Vagina (tissue), 2 donors: ENCODE measurements around the gene LTO1. TPM values are rescaled to one million over a fixed set of nuclear protein-coding genes. Genes with fewer than 3 reads are reported as not detected.
A peak's percentile ranks its signal among the peaks of the same experiment; 100 is the strongest.

ENCODE experiments used
- DNase-seq, 2 donors: peaks; one replicate each; pipeline ENCODE4 v3.0.0-alpha.2; 2017; ENCODE audit errors: extremely low spot score in 2 of 2
- H3K27ac ChIP-seq: fragments of 200-600 bp; sonication (generic); one replicate; pipeline ENCODE4 v1.5.1; 2019
- H3K27me3 ChIP-seq: fragments of 200-600 bp; sonication (generic); one replicate; pipeline ENCODE4 v1.5.1; 2019
- H3K36me3 ChIP-seq, 2 donors: fragments of 200-600 bp; sonication (generic); one replicate each; pipeline ENCODE4 v1.5.1; 2017 to 2019
- H3K4me1 ChIP-seq: fragments of 200-600 bp; sonication (generic); one replicate; pipeline ENCODE4 v1.5.1; 2019
- H3K4me3 ChIP-seq, 2 donors: fragments of 200-600 bp; sonication (generic); 1 replicate in 1 of 2; 2 replicates in 1 of 2; pipeline ENCODE4 v1.5.1; 2016 to 2019
- H3K9me3 ChIP-seq: fragments of 200-600 bp; sonication (generic); one replicate; pipeline ENCODE4 v1.5.1; 2019
- CTCF ChIP-seq, 3 experiments: fragments of 450-650 bp in 2 of 3; fragments of 200-600 bp in 1 of 3; sonication (generic) in 1 of 3; IDR thresholded peaks; one replicate each; pipeline ENCODE4 v1.5.1; 2017 to 2019; ENCODE audit warnings: antibody characterized with exemption in 3 of 3, mild to moderate bottlenecking in 2 of 3, moderate library complexity in 2 of 3
- POLR2A ChIP-seq, 2 donors: fragments of 450-650 bp; IDR thresholded peaks; one replicate each; pipeline ENCODE4 v1.6.1; 2017; ENCODE audit warnings: antibody characterized with exemption in 2 of 2, mild to moderate bottlenecking in 2 of 2, moderate library complexity in 2 of 2
- POLR2AphosphoS5 ChIP-seq, 2 donors: sonication (generic); formaldehyde crosslinking; IDR thresholded peaks; one replicate each; pipeline ENCODE4 v1.9.0; 2017; ENCODE audit warnings: antibody characterized with exemption in 2 of 2, mild to moderate bottlenecking in 2 of 2, low read depth in 1 of 2; ENCODE audit not compliant: insufficient read depth in 1 of 2
- intact Hi-C: fragments of 100-400 bp; cut with DNase I; formaldehyde crosslinking; loops from one replicate; pipeline ENCODE4 v1.15.1; 2023
- total RNA-seq: library from RNA; depleted of rRNA; stranded (reverse); fragments of >200 nt; gene quantifications from one replicate; pipeline ENCODE4 v1.2.3, GENCODE V29; 2016

Gene LTO1
- 15.7 TPM for total RNA-seq

DNA sequence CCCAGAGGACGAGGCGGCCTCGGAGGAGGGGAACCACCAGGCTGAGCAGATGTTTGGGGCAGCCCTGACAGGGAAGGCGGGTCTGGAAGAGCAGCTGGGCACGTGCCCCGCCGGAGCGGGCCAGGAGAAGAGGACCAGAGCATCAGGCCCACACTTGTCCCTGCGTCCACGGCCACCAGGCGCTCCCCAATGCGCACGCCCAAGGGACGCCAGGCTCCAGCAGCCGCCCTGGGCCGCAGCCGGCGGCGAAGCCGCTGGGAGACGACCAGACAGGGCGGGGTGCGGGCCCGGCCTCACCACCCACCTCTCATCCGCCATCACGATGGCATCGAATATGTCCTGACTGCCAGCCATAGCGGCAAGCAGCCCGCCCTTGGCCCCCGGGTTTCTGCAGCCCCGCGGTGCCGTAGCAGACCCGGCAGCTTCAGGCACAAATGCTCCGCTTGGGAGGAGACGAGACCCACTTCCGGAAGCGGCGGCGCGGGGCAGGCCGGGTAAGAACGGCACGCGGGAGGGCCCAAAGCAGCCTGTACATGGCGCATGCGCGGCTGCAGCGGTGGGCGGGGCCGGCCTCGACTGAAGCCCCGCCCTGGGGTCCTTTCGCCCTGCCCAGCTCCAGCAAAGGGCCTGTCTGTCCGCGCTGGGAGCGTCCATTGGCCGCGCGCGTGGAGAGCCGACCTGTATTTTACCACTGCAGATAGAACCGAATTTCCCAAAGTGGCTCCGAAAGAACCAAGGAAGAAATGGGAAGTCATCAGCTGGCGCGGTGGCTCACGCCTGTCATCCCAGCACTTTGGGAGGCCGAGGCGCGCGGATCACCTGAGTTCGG, at the start of gene LTO1:
Gene LTO1 (minus strand): TSS at position 468 of the 829 bp plus-strand sequence. CDS start 114 bp downstream, at position 354.
- DNase-seq, result peak in 1 of 2 donors; percentile 90
- H3K27ac ChIP-seq, result peak within 1 kb of the TSS; percentile 49
- TF ChIP-seq CTCF (IDR thresholded peaks at IDR 0.05) (no peak), POLR2AphosphoS5 (IDR thresholded peaks at IDR 0.05; ENCODE audit: insufficient read depth in 1 of 2, low read depth in 1 of 2) (peak; percentile 94 to 97), POLR2A (IDR thresholded peaks at IDR 0.05) (peak in 1 of 2 donors; percentile 36)
- peak within 1 kb of the TSS; percentile 60 to 67 for H3K4me3 ChIP-seq
- H3K27me3 ChIP-seq, result no peaks in the 10 kb centered on the region
- no peaks in the 10 kb centered on the region for H3K9me3 ChIP-seq
- intact Hi-C loops, result no loop called here
- H3K4me1 ChIP-seq, result peaks cover 20% of the 10 kb centered on the region
- H3K36me3 ChIP-seq, result no peaks in the 10 kb centered on the region

- Histone ChIP-seq H3K9me3 (no peaks in the 10 kb centered on the region), H3K27ac (no peak overlapping the region), H3K27me3 (no peaks in the 10 kb centered on the region), H3K4me3 (no peak overlapping the region), H3K4me1 (no peaks in the 10 kb centered on the region), H3K36me3 (no peaks in the 10 kb centered on the region)
- TF ChIP-seq POLR2A (IDR thresholded peaks at IDR 0.05) (no peak), CTCF (IDR thresholded peaks at IDR 0.05) (no peak), POLR2AphosphoS5 (IDR thresholded peaks at IDR 0.05; ENCODE audit: insufficient read depth in 1 of 2, low read depth in 1 of 2) (no peak)
- DNase-seq, result no peak
- intact Hi-C loops, result no loop called here
Measured at GRCh38 chr11:69721745-69722144, 46.6 kb upstream of the LTO1 start.

- no peak overlapping the region for H3K27ac ChIP-seq
- no peak for DNase-seq
- no peaks in the 10 kb centered on the region for H3K4me1 ChIP-seq
- no peak for TF ChIP-seq POLR2AphosphoS5 (IDR thresholded peaks at IDR 0.05; ENCODE audit: insufficient read depth in 1 of 2, low read depth in 1 of 2)
- TF ChIP-seq POLR2A (IDR thresholded peaks at IDR 0.05), result no peak
- no peak for TF ChIP-seq CTCF (IDR thresholded peaks at IDR 0.05)
- H3K9me3 ChIP-seq, result no peaks in the 10 kb centered on the region
- no peaks in the 10 kb centered on the region for H3K27me3 ChIP-seq
- H3K4me3 ChIP-seq, result no peak overlapping the region
- no peaks in the 10 kb centered on the region for H3K36me3 ChIP-seq
- intact Hi-C loops, result no loop called here
Measured at GRCh38 chr11:69721106-69721505, 46.0 kb upstream of the LTO1 start.

GRCh38 chr11:69718912-69719311, 43.8 kb upstream of the LTO1 start:
- intact Hi-C loops, result no loop called here
- H3K9me3 ChIP-seq, result no peaks in the 10 kb centered on the region
- DNase-seq, result no peak
- no peak overlapping the region for H3K27ac ChIP-seq
- H3K27me3 ChIP-seq, result no peaks in the 10 kb centered on the region
- no peaks in the 10 kb centered on the region for H3K36me3 ChIP-seq
- no peak overlapping the region for H3K4me3 ChIP-seq
- TF ChIP-seq POLR2AphosphoS5 (IDR thresholded peaks at IDR 0.05; ENCODE audit: insufficient read depth in 1 of 2, low read depth in 1 of 2) (no peak), CTCF (IDR thresholded peaks at IDR 0.05) (no peak), POLR2A (IDR thresholded peaks at IDR 0.05) (no peak)
- H3K4me1 ChIP-seq, result no peaks in the 10 kb centered on the region

GRCh38 chr11:69718147-69718546, 43.0 kb upstream of the LTO1 start:
- intact Hi-C loops, result no loop called here
- no peaks in the 10 kb centered on the region for H3K27me3 ChIP-seq
- TF ChIP-seq CTCF (IDR thresholded peaks at IDR 0.05) (no peak), POLR2A (IDR thresholded peaks at IDR 0.05) (no peak), POLR2AphosphoS5 (IDR thresholded peaks at IDR 0.05; ENCODE audit: insufficient read depth in 1 of 2, low read depth in 1 of 2) (no peak)
- H3K27ac ChIP-seq, result no peak overlapping the region
- no peaks in the 10 kb centered on the region for H3K9me3 ChIP-seq
- H3K4me1 ChIP-seq, result no peaks in the 10 kb centered on the region
- H3K4me3 ChIP-seq, result no peak overlapping the region
- H3K36me3 ChIP-seq, result no peaks in the 10 kb centered on the region
- DNase-seq, result no peak
